ENCODE data around the gene GRM4.

GRCh38 chr6:34115403-34115795, 30.5 kb downstream of the GRM4 start:
- TF ChIP-seq CTCF (IDR thresholded peaks at IDR 0.05; ENCODE audit: low read depth, low read length) (no peak), MYC (IDR thresholded peaks at IDR 0.05; ENCODE audit: low read depth, low read length) (no peak), MAX (IDR thresholded peaks at IDR 0.05; ENCODE audit: low read depth, low read length) (no peak), POLR2A (IDR thresholded peaks at IDR 0.05; ENCODE audit: extremely low read depth, insufficient read length) (no peak)

All from NB4 (cell line).